H9 (cell line): ENCODE measurements around the gene EIF5A2. TPM values are rescaled to one million over a fixed set of nuclear protein-coding genes. Genes with fewer than 3 reads are reported as not detected.
"Not testable (repeated sequence)": the region's sequence is repeated elsewhere in the genome, so short reads cannot be mapped to it uniquely, and the experiment has no call there.

Experiments used
- DNase-seq: peaks from one replicate; pipeline ENCODE4 v3.0.0-alpha.2; 2017
- H2AFZ ChIP-seq: one replicate; pipeline ENCODE4 v1.6.1; 2013; ENCODE audit warnings: mild to moderate bottlenecking, low read length, control low read depth, moderate library complexity
- H2AK5ac ChIP-seq: 2 replicates; pipeline ENCODE4 v1.6.1; 2013; ENCODE audit warnings: low read length, control low read depth, mixed read lengths; ENCODE audit not compliant: insufficient read length
- H2BK120ac ChIP-seq: one replicate; pipeline ENCODE4 v1.6.1; 2013; ENCODE audit warnings: low read depth, mild to moderate bottlenecking, low read length, control low read depth, inconsistent platforms; ENCODE audit not compliant: poor library complexity, severe bottlenecking
- H2BK12ac ChIP-seq: 2 replicates; pipeline ENCODE4 v1.6.1; 2013; ENCODE audit warnings: low read length, control low read depth, mixed read lengths, low read depth; ENCODE audit not compliant: insufficient read length
- H2BK15ac ChIP-seq: 2 replicates; pipeline ENCODE4 v1.6.1; 2013; ENCODE audit warnings: low read depth, low read length, control low read depth
- H2BK20ac ChIP-seq: one replicate; pipeline ENCODE4 v1.6.1; 2013; ENCODE audit warnings: low read depth, mild to moderate bottlenecking, low read length, control low read depth, inconsistent platforms; ENCODE audit not compliant: poor library complexity, severe bottlenecking
- H2BK5ac ChIP-seq: 2 replicates; pipeline ENCODE4 v1.6.1; 2013; ENCODE audit warnings: low read length, control low read depth, mixed read lengths; ENCODE audit not compliant: insufficient read length
- H3K14ac ChIP-seq: 2 replicates; pipeline ENCODE4 v1.6.1; 2013; ENCODE audit warnings: low read length, control low read depth; ENCODE audit not compliant: insufficient read depth
- H3K18ac ChIP-seq: 2 replicates; pipeline ENCODE4 v1.6.1; 2013; ENCODE audit warnings: low read depth, mild to moderate bottlenecking, mixed read lengths, low read length, control low read depth; ENCODE audit not compliant: insufficient read length
- H3K23ac ChIP-seq: 2 replicates; pipeline ENCODE4 v1.6.1; 2013; ENCODE audit warnings: low read length, control low read depth, mixed read lengths, low read depth; ENCODE audit not compliant: insufficient read length
- H3K23me2 ChIP-seq: 2 replicates; pipeline ENCODE4 v1.6.1; 2013; ENCODE audit warnings: low read depth, mild to moderate bottlenecking, mixed read lengths, low read length, control low read depth; ENCODE audit not compliant: insufficient read length, poor library complexity, severe bottlenecking
- H3K27ac ChIP-seq: 2 replicates; pipeline ENCODE4 v1.5.1; 2013; ENCODE audit warnings: low read length, control low read depth, mixed read lengths, low read depth; ENCODE audit not compliant: insufficient read length
- H3K27me3 ChIP-seq: 2 replicates; pipeline ENCODE4 v1.6.1; 2013; ENCODE audit warnings: low read length, control low read depth, inconsistent platforms; ENCODE audit not compliant: insufficient read depth
- H3K4ac ChIP-seq: 2 replicates; pipeline ENCODE4 v1.6.1; 2013; ENCODE audit warnings: low read depth, mild to moderate bottlenecking, control low read depth, inconsistent platforms, low read length, moderate library complexity
- H3K4me1 ChIP-seq: 2 replicates; pipeline ENCODE4 v1.6.1; 2013; ENCODE audit warnings: low read length, control low read depth, inconsistent platforms; ENCODE audit not compliant: insufficient read depth
- H3K4me2 ChIP-seq: 2 replicates; pipeline ENCODE4 v1.6.1; 2013; ENCODE audit warnings: low read length, control low read depth, mixed read lengths; ENCODE audit not compliant: insufficient read length, insufficient read depth
- H3K56ac ChIP-seq: 2 replicates; pipeline ENCODE4 v1.6.1; 2013; ENCODE audit warnings: low read depth, mild to moderate bottlenecking, mixed read lengths, low read length, control low read depth; ENCODE audit not compliant: insufficient read length
- H3K79me1 ChIP-seq: 2 replicates; pipeline ENCODE4 v1.6.1; 2013; ENCODE audit warnings: low read depth, mild to moderate bottlenecking, moderate library complexity, low read length, control low read depth, inconsistent platforms; ENCODE audit not compliant: insufficient read depth, poor library complexity, severe bottlenecking
- H3K79me2 ChIP-seq: 2 replicates; pipeline ENCODE4 v1.6.1; 2013; ENCODE audit warnings: low read length, control low read depth, inconsistent platforms; ENCODE audit not compliant: insufficient read depth
- H3K9ac ChIP-seq: 2 replicates; pipeline ENCODE4 v1.6.1; 2013; ENCODE audit warnings: low read length, control low read depth, mixed read lengths; ENCODE audit not compliant: insufficient read length; ENCODE audit errors: extremely low read depth
- H3K9me3 ChIP-seq: one replicate; pipeline ENCODE4 v1.6.1; 2013; ENCODE audit warnings: low read depth, low read length, inconsistent platforms; ENCODE audit not compliant: control insufficient read depth
- H3T11ph ChIP-seq: one replicate; pipeline ENCODE4 v1.6.1; 2013; ENCODE audit warnings: mild to moderate bottlenecking, low read length, control low read depth, inconsistent platforms
- H4K20me1 ChIP-seq: one replicate; pipeline ENCODE4 v1.6.1; 2013; ENCODE audit not compliant: control insufficient read depth, insufficient read length, insufficient read depth
- H4K5ac ChIP-seq: 2 replicates; pipeline ENCODE4 v1.6.1; 2013; ENCODE audit warnings: low read depth, mild to moderate bottlenecking, mixed read lengths, low read length, control low read depth; ENCODE audit not compliant: insufficient read length
- H4K8ac ChIP-seq: replicated peaks from 2 replicates; pipeline ENCODE4 v1.6.1; 2013; ENCODE audit warnings: low read length, control low read depth, mixed read lengths, low read depth; ENCODE audit not compliant: insufficient read length
- H4K91ac ChIP-seq: 2 replicates; pipeline ENCODE4 v1.6.1; 2013; ENCODE audit warnings: low read depth, mild to moderate bottlenecking, moderate library complexity, mixed read lengths, low read length, control low read depth; ENCODE audit not compliant: insufficient read length
- H3K27ac Mint-ChIP-seq, 3 experiments: 2 replicates in 2 of 3; 3 replicates in 1 of 3; pipeline ENCODE4 v1.8.0; 2020 to 2021; ENCODE audit warnings: mixed read lengths in 3 of 3, mild to moderate bottlenecking in 1 of 3, moderate library complexity in 1 of 3
- H3K27me3 Mint-ChIP-seq: 2 replicates; pipeline ENCODE4 v1.8.0; 2021; ENCODE audit warnings: low read depth, mild to moderate bottlenecking, moderate library complexity, mixed read lengths
- H3K36me3 Mint-ChIP-seq, 3 experiments: 2 replicates in 2 of 3; 3 replicates in 1 of 3; pipeline ENCODE4 v1.8.0; 2020 to 2021; ENCODE audit warnings: low read depth in 3 of 3, mixed read lengths in 3 of 3; ENCODE audit not compliant: insufficient read depth in 1 of 3
- H3K4me1 Mint-ChIP-seq, 2 experiments: 2 replicates each; pipeline ENCODE4 v1.8.0; 2020; ENCODE audit warnings: mixed read lengths in 2 of 2
- H3K4me3 Mint-ChIP-seq, 2 experiments: 2 replicates in 1 of 2; 3 replicates in 1 of 2; pipeline ENCODE4 v1.8.0; 2020 to 2021; ENCODE audit warnings: mild to moderate bottlenecking in 2 of 2, mixed read lengths in 2 of 2, moderate library complexity in 1 of 2
- H3K9me3 Mint-ChIP-seq, 2 experiments: 2 replicates in 1 of 2; 3 replicates in 1 of 2; pipeline ENCODE4 v1.8.0; 2020; ENCODE audit warnings: mild to moderate bottlenecking in 2 of 2, mixed read lengths in 2 of 2, moderate library complexity in 1 of 2
- WGBS: extraction: QIAGEN DNeasy Blood & Tissue Kit; methylation state at CpG from one replicate; pipeline ENCODE4 v1.1.7; 2013; ENCODE audit warnings: missing lambda C conversion rate, low lambda C conversion rate, mixed read lengths; ENCODE audit not compliant: insufficient read length; ENCODE audit errors: extremely low coverage; 5-methylcytosine and 5-hydroxymethylcytosine counted together
- total RNA-seq: library from RNA; stranded (reverse); gene quantifications from 2 replicates; pipeline ENCODE4 v1.2.1, GENCODE V29; 2021

The EIF5A2 gene
- total RNA-seq, 1 experiment from 2014 or later = 7.7 TPM

- H2BK15ac ChIP-seq, H3K79me2 ChIP-seq, H3K56ac ChIP-seq, H3K79me1 ChIP-seq, H3K18ac ChIP-seq, H3K23me2 ChIP-seq, H3K27me3 ChIP-seq, H3K4ac ChIP-seq, H3T11ph ChIP-seq, H3K27me3 Mint-ChIP-seq, DNase-seq, H3K4me2 ChIP-seq, H4K20me1 ChIP-seq, H3K14ac ChIP-seq, H3K4me1 Mint-ChIP-seq, H2BK120ac ChIP-seq, H4K91ac ChIP-seq, H3K23ac ChIP-seq, H2AK5ac ChIP-seq, H2AFZ ChIP-seq, H3K4me1 ChIP-seq, H3K27ac ChIP-seq, H4K8ac ChIP-seq, H2BK5ac ChIP-seq, H4K5ac ChIP-seq, H2BK12ac ChIP-seq, H3K9me3 ChIP-seq, H3K4me3 Mint-ChIP-seq, H3K27ac Mint-ChIP-seq, H3K9ac ChIP-seq, H2BK20ac ChIP-seq: not testable (repeated sequence)
- WGBS = no CpG with 5 or more reads among the region's 27 CpGs
- Mint-ChIP-seq H3K9me3 (peaks cover 60 to 61% of the 10 kb centered on the region in 2 experiments), H3K36me3 (peaks cover 15 to 47% (median 44%) of the 10 kb centered on the region in 3 experiments; a peak in 6 of 7 replicates)
These were observed 15.1 kb upstream of the EIF5A2 start for GRCh38 chr3:170923553-170923952.
